Measurements from ENCODE around the gene PSMC2.
A peak's percentile ranks its signal among the peaks of the same experiment; 100 is the strongest.

Gene PSMC2

GRCh38 chr7:103316380-103316941 is 31.0 kb upstream of the PSMC2 start:
- TF ChIP-seq, protein P1, sequence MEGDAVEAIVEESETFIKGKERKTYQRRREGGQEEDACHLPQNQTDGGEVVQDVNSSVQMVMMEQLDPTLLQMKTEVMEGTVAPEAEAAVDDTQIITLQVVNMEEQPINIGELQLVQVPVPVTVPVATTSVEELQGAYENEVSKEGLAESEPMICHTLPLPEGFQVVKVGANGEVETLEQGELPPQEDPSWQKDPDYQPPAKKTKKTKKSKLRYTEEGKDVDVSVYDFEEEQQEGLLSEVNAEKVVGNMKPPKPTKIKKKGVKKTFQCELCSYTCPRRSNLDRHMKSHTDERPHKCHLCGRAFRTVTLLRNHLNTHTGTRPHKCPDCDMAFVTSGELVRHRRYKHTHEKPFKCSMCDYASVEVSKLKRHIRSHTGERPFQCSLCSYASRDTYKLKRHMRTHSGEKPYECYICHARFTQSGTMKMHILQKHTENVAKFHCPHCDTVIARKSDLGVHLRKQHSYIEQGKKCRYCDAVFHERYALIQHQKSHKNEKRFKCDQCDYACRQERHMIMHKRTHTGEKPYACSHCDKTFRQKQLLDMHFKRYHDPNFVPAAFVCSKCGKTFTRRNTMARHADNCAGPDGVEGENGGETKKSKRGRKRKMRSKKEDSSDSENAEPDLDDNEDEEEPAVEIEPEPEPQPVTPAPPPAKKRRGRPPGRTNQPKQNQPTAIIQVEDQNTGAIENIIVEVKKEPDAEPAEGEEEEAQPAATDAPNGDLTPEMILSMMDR (IDR thresholded peaks at IDR 0.05; ENCODE audit: low read length, missing control alignments), result no peak
- H3K4me3 ChIP-seq (replicated peaks; ENCODE audit: low read depth, low read length), result no peak overlapping the region
- DNase-seq (ENCODE audit: low read depth), result no peak

GRCh38 chr7:103317009-103317408 is 30.4 kb upstream of the PSMC2 start:
- DNase-seq (ENCODE audit: low read depth), result no peak
- TF ChIP-seq, protein P1 (IDR thresholded peaks at IDR 0.05; ENCODE audit: low read length, missing control alignments), result no peak
- H3K4me3 ChIP-seq (replicated peaks; ENCODE audit: low read depth, low read length), result no peak overlapping the region

- no peak overlapping the region for H3K4me3 ChIP-seq (replicated peaks; ENCODE audit: low read depth, low read length)
- TF ChIP-seq, protein P1 (IDR thresholded peaks at IDR 0.05; ENCODE audit: low read length, missing control alignments), result no peak
- no peak for DNase-seq (ENCODE audit: low read depth)
Measured at GRCh38 chr7:103325744-103326143, 21.7 kb upstream of the PSMC2 start.

DNA sequence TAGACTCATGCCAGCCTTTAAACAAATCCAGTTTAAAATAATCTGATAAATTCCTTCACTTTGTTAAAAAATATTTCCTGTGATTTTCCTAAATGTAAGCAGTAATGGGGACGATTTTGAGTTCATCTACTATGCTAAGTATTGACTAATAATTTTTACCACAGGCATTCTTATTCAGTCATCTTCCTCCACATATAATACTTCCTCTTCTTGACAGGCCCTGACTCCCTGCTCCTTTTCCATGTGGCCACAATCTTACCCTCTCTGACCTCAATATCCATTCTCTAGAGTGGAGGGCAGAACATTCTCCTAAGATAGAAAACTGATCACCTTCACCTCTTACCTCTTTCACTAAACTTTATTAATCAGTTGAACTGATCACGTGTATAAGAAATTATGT is 10.7 kb upstream of the PSMC2 start:
- DNase-seq (ENCODE audit: low read depth), result no peak
- H3K4me3 ChIP-seq (replicated peaks; ENCODE audit: low read depth, low read length), result no peak overlapping the region
- TF ChIP-seq, protein P1 (IDR thresholded peaks at IDR 0.05; ENCODE audit: low read length, missing control alignments), result no peak

- DNase-seq (ENCODE audit: low read depth), result no peak
- H3K4me3 ChIP-seq (replicated peaks; ENCODE audit: low read depth, low read length), result no peak overlapping the region
- TF ChIP-seq, protein P1 (IDR thresholded peaks at IDR 0.05; ENCODE audit: low read length, missing control alignments), result no peak
Measured at GRCh38 chr7:103338864-103339263, 8.6 kb upstream of the PSMC2 start.

DNA sequence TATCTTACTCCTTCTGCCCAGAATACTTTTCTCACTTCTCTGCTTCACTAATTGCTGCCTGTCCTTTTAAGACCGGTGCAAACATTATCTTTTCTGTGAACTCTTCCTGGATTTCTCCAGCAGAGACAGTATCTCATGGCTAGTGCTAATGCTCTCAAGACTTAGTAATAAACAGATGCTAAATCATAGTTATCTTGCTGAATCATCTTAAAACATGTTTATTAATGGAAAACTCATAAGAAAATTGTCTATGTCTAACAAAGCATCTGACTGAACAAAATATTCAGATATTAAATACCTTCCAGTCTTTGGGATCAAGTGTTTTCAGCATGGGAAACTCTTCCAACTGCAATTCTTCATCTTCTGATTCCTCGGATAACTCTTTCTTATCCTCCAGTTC is 6.0 kb upstream of the PSMC2 start:
- DNase-seq (ENCODE audit: low read depth), result no peak
- TF ChIP-seq, protein P1 (IDR thresholded peaks at IDR 0.05; ENCODE audit: low read length, missing control alignments), result no peak
- H3K4me3 ChIP-seq (replicated peaks; ENCODE audit: low read depth, low read length), result no peak overlapping the region

DNA sequence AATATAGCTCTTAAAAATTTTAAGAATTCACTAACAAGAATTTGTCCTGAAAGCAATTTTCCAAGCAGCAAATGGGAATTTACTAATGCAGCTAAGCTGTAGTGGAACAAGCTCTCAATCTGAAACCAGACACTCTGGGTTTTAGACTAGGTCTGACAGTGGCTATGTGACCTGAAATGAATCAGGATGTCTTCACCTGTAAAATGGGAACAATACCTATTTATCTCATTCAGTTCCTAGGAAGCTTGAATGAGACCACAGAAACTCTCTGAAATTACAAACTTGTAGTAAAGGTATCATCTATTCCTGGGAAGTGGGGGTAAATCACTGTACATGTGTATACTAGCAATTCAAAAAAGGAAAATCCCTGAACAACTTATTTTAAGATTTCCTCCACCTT is 4.1 kb upstream of the PSMC2 start:
- H3K4me3 ChIP-seq (replicated peaks; ENCODE audit: low read depth, low read length), result peak overlapping the region; percentile 89
- no peak for DNase-seq (ENCODE audit: low read depth)
- TF ChIP-seq, protein P1 (IDR thresholded peaks at IDR 0.05; ENCODE audit: low read length, missing control alignments), result no peak

Measured in fibroblast of pulmonary artery (primary cell).